SK-N-MC (cell line): ENCODE results near the gene CYP24A1.
A peak's percentile ranks its signal among the peaks of the same experiment; 100 is the strongest.

Experiments
- DNase-seq: peaks from one replicate; pipeline ENCODE4 v3.0.0-alpha.2; 2011; ENCODE audit warnings: low read depth, low spot score
- H3K27ac ChIP-seq: fragments of 200-600 bp; sonication (generic); 2 replicates; pipeline ENCODE4 v1.5.1; 2016; ENCODE audit warnings: mixed run types
- H3K36me3 ChIP-seq: fragments of 200-600 bp; sonication (generic); 2 replicates; pipeline ENCODE4 v1.6.1; 2017; ENCODE audit warnings: antibody characterized with exemption, low read length, mixed read lengths; ENCODE audit not compliant: insufficient read depth
- H3K4me3 ChIP-seq: fragments of 200-600 bp; sonication (generic); 2 replicates; pipeline ENCODE4 v1.5.1; 2016
- H3K9ac ChIP-seq: fragments of 200-600 bp; sonication (generic); 2 replicates; pipeline ENCODE4 v1.8.0; 2017; ENCODE audit warnings: mixed run types, mixed read lengths; ENCODE audit not compliant: insufficient read length
- H3K9me3 ChIP-seq: fragments of 200-600 bp; sonication (generic); 2 replicates; pipeline ENCODE4 v1.6.1; 2017; ENCODE audit warnings: low read depth, mild to moderate bottlenecking, antibody characterized with exemption, low read length, moderate library complexity, mixed read lengths
- EZH2 ChIP-seq: fragments of 200-600 bp; sonication (generic); IDR thresholded peaks from one replicate; pipeline ENCODE4 v1.6.1; 2017; ENCODE audit warnings: antibody characterized with exemption
- FOXP2 ChIP-seq: optimal IDR thresholded peaks from 2 replicates; pipeline ENCODE3; 2011; ENCODE audit warnings: mild to moderate bottlenecking, moderate library complexity; ENCODE audit not compliant: insufficient read depth; ENCODE audit errors: extremely low read length, control extremely low read depth
- POLR2AphosphoS5 ChIP-seq: IDR thresholded peaks from 2 replicates; pipeline ENCODE4 v1.6.1; 2012; ENCODE audit warnings: mild to moderate bottlenecking, low read depth, low read length, borderline replicate concordance

CYP24A1 gene

DNA sequence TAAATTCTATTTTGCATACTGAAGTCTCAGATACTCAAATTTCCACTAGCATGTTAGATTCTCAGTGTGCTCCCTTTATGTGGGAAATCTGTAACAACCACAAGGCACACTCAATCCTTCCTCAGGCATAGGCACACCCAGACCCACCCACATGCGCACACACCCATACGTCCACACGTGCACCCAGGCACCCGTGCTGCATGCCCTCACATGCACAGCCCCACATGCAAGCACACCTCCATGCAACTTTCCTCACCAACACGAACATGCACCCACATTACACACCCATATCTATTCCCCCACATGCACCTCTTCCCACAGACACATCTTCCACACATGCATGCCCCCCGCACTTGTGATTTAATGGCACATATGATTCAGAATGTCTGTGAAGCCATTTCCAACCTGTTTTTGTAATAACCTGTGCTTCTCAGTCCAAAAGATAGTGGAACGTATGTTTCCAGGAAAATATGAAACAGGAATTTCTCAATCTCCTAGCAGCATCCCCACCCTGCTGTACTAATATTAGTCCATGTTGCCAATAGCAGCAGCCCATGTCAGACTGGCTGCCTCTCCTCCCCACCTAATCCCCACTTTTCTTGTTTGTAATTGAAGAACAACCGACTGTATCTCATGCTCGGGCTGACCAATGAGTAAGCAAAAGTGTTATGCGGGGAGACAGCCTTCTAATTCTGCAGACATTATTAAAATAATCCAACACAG, 11.3 kb upstream of the CYP24A1 start:
- no peak overlapping the region for H3K4me3 ChIP-seq
- TF ChIP-seq EZH2 (no peak), POLR2AphosphoS5 (no peak), FOXP2 (no peak)
- H3K36me3 ChIP-seq = no peaks in the 10 kb centered on the region
- H3K9ac ChIP-seq = no peak overlapping the region
- no peaks in the 10 kb centered on the region for H3K9me3 ChIP-seq
- H3K27ac ChIP-seq = no peak overlapping the region
- DNase-seq = no peak

DNA sequence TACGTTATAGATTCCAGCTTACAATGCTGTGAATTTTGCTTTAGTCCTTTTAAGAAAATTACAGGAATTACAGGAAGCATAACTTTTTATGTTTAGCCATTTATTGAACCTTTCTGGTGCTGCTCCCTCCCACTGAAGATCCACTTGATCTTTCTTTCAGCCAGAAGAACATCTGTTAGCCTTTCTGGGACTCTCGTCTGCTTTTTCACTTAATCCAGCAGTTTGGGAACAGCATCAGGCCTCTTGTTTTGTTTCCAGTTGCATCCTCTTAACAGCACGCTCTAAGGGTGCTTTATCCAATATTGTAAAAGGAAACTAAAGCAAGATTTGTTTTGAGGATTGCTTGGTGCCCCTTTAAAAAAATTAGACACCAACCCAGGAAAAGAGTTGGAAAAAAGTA, 10.3 kb upstream of the CYP24A1 start:
- DNase-seq = no peak
- H3K9ac ChIP-seq = no peak overlapping the region
- H3K4me3 ChIP-seq = no peak overlapping the region
- no peaks in the 10 kb centered on the region for H3K9me3 ChIP-seq
- no peak for TF ChIP-seq POLR2AphosphoS5
- no peak for TF ChIP-seq FOXP2
- TF ChIP-seq EZH2 = no peak
- no peaks in the 10 kb centered on the region for H3K36me3 ChIP-seq
- H3K27ac ChIP-seq = no peak overlapping the region

DNA sequence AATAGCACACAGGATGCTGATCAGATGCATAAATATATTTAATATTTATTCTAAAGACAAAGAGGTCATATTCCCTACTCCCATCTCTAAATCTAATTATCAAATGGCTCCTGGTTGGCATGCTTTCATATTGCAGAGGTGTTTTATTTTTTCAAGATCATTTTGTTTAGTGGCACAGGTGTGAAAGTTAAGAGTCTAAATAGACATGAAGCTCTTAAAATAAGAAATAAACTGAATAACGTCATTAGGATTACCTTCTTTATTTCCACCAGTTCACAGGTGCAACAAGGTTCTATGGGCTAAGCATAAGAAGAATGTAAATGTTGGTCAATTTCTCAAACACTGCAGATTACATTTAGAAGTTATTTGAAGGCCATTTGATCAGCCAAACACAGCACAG, 7.1 kb upstream of the CYP24A1 start:
- DNase-seq = no peak
- Histone ChIP-seq H3K9me3 (no peaks in the 10 kb centered on the region), H3K36me3 (no peaks in the 10 kb centered on the region), H3K27ac (no peak overlapping the region), H3K9ac (no peak overlapping the region), H3K4me3 (no peak overlapping the region)
- TF ChIP-seq FOXP2 (no peak), EZH2 (no peak), POLR2AphosphoS5 (no peak)

DNA sequence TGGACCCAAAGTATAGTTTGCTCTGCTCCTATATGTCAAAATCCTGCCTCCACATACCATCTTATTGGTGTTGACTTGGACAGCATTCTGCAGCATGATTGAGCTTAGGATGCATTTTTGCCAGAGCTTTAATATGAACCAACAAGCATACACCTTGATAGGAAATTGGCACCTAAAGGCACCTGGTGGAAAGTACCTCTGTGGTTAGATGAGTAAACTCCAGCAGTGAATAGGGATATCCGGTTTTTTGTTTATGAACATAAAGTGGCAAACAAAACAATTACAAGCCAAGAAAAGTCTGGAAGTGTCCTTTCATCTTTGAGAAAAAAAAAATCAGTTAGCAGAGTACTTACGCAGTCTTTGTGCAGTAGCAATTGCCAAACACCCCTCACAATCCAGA, 6.2 kb upstream of the CYP24A1 start:
- no peak for DNase-seq
- Histone ChIP-seq H3K36me3 (no peaks in the 10 kb centered on the region), H3K4me3 (no peak overlapping the region), H3K9ac (no peak overlapping the region), H3K27ac (no peak overlapping the region), H3K9me3 (no peaks in the 10 kb centered on the region)
- TF ChIP-seq FOXP2 = no peak
- TF ChIP-seq EZH2 = no peak
- no peak for TF ChIP-seq POLR2AphosphoS5

DNA sequence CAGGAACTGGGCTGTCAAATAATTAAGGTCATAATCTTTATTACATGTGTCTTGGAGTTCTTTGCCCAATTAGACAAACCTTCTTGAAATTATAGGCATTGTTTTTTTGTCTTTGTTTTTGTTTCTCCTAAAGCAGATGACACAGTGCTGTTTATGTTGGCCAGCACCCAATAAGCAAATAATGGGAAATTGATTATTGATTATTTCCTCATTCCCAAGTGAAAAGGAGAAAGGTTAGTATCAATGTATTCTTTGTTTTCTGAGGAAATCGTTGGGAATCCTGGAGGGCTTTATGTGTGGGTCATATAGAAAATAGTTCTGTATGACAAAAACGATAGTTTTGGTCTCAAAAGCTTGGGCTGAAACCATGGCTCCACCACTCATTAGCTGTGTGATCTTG, 4.5 kb upstream of the CYP24A1 start:
- H3K36me3 ChIP-seq = no peaks in the 10 kb centered on the region
- no peak for DNase-seq
- H3K9ac ChIP-seq = no peak overlapping the region
- no peak overlapping the region for H3K4me3 ChIP-seq
- H3K9me3 ChIP-seq = no peaks in the 10 kb centered on the region
- no peak for TF ChIP-seq FOXP2
- H3K27ac ChIP-seq = no peak overlapping the region

DNA sequence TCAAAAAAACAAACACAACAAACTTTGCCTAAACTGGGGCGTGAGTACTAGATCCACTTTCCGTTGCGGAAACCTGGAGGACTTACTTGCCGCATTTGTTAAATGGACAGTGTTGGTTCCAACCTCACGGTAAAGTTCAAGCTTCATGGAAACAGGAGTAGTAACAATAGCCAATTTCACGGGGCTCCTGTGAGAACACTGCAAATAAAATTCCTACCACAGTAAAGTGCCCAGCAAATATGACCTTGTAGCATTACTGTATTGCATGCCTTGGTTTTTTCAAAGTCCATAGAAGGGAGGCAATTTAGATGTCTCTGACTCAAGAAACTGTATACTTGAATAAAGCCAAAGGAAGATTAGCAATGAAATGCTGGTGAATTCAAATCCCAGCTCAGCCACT, 3.6 kb upstream of the CYP24A1 start:
- no peak overlapping the region for H3K9ac ChIP-seq
- TF ChIP-seq POLR2AphosphoS5 (no peak), FOXP2 (no peak), EZH2 (no peak)
- no peak overlapping the region for H3K27ac ChIP-seq
- no peak overlapping the region for H3K4me3 ChIP-seq
- no peak for DNase-seq
- H3K36me3 ChIP-seq = no peaks in the 10 kb centered on the region
- H3K9me3 ChIP-seq = no peaks in the 10 kb centered on the region

DNA sequence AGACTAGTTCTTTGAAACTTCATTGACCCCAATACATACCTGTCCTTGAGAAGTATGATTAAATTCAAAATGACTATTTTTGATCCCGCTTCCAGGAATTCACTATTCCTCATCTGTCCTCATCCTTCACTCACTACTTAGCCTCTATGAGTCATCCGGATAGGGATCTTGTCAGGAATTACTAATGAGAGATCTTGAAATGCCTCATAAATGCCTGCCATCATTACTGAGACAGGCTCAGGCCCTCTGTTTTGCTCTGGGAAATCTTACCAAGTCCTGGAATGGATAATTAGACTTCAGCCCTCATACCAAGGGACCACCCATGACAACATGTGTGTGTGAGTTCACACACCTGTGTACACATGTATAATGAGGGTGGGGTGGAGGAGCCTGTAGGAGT, 2.8 kb upstream of the CYP24A1 start:
- no peak for DNase-seq
- TF ChIP-seq FOXP2 (no peak), POLR2AphosphoS5 (no peak), EZH2 (no peak)
- H3K9ac ChIP-seq = no peak overlapping the region
- no peaks in the 10 kb centered on the region for H3K36me3 ChIP-seq
- no peak overlapping the region for H3K27ac ChIP-seq
- H3K9me3 ChIP-seq = no peaks in the 10 kb centered on the region
- no peak overlapping the region for H3K4me3 ChIP-seq

DNA sequence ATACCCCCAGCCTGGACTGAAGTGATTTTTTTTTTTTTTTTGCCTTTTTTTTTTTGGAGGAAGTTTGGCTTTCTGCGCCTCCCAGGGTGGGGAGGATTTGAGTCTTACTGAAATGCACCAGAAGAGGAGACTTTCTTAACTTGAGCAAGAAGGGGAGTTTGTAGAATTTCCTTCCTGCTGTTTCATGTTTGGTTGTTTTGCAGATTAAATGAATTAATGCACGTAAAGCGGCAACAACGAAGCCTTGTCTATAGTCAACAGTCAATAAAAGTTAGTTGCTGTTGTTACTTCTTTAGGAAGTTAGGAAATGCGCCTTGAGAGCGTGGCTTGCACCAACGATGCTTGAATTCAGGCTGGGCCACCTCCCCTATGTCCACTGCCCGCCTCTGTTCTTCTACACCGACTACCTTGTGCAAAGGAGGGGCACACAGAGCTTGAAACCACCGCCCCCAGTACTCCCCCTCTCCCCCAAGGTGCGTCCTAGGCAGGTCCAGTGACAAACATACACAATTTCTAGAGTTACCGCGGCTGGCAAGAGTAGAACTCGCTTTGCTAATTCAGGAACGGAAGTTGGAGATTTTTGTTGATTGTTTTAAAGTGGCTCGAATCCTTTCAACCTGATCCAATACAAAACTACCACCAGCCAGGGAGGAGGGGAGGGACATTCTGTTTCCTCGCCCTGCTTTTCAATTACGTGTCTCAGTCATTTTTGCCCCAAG, 830 bp upstream of the CYP24A1 start:
- Histone ChIP-seq H3K9ac (peak overlapping the region; percentile 48), H3K4me3 (peak overlapping the region; percentile 85), H3K9me3 (no peaks in the 10 kb centered on the region), H3K36me3 (no peaks in the 10 kb centered on the region), H3K27ac (peak overlapping the region; percentile 32; the same call in 1 of the 2 replicates)
- DNase-seq = no peak
- TF ChIP-seq FOXP2 (no peak), POLR2AphosphoS5 (no peak), EZH2 (no peak)
